ENCODE measurements around the gene ELOA.
A peak's percentile ranks its signal among the peaks of the same experiment; 100 is the strongest.
"Not testable (repeated sequence)": the region's sequence is repeated elsewhere in the genome, so short reads cannot be mapped to it uniquely, and the experiment has no call there.

ELOA gene

GRCh38 chr1:23788695-23789094, 45.4 kb downstream of the ELOA start:
- DNase-seq, result no peak

GRCh38 chr1:23790696-23791515, 47.6 kb downstream of the ELOA start, which contains the start of gene LYPLA2:
LYPLA2 (plus strand) TSS chr1:23791145; CDS start chr1:23792683, 1,538 bp downstream.
- DNase-seq, result peak; percentile 95

- no peak for DNase-seq
These were observed 48.3 kb downstream of the ELOA start for GRCh38 chr1:23791516-23792047.

- DNase-seq, result no peak
These were observed 49.1 kb downstream of the ELOA start for GRCh38 chr1:23792151-23792945.

- no peak for DNase-seq
These were observed 49.9 kb downstream of the ELOA start for GRCh38 chr1:23793018-23793781.

GRCh38 chr1:23793861-23794731, 50.8 kb downstream of the ELOA start:
- no peak for DNase-seq

- DNase-seq, result not testable (repeated sequence)
These were observed 51.5 kb downstream of the ELOA start for GRCh38 chr1:23794732-23795182.

GRCh38 chr1:23795676-23796465, 52.6 kb downstream of the ELOA start:
- DNase-seq, result no peak

GRCh38 chr1:23796466-23797271, 53.4 kb downstream of the ELOA start:
- DNase-seq, result no peak

GRCh38 chr1:23797478-23798448, 54.5 kb downstream of the ELOA start:
- no peak for DNase-seq

- no peak for DNase-seq
These were observed 55.4 kb downstream of the ELOA start for GRCh38 chr1:23798662-23799142.

GRCh38 chr1:23799255-23799569, 55.9 kb downstream of the ELOA start:
- no peak for DNase-seq

GRCh38 chr1:23799570-23800399, 56.5 kb downstream of the ELOA start:
- no peak for DNase-seq

GRCh38 chr1:23800400-23801337, 57.4 kb downstream of the ELOA start, which contains the start of gene GALE:
GALE (minus strand) TSS chr1:23800754; CDS start chr1:23799007, 1,747 bp downstream.
- peak; percentile 95 for DNase-seq

GRCh38 chr1:23801338-23801748, 58.1 kb downstream of the ELOA start:
- no peak for DNase-seq

- DNase-seq, result no peak
These were observed 58.6 kb downstream of the ELOA start for GRCh38 chr1:23801876-23802275.

Measured in midbrain (tissue), 1 donor.